ENCODE data around the gene RPUSD1. TPM values are rescaled to one million over a fixed set of nuclear protein-coding genes. Genes with fewer than 3 reads are reported as not detected.

RPUSD1 gene
- total RNA-seq, 4 donors from 2014 or later: 13.4 to 25.8 (median 22.1) TPM

DNA sequence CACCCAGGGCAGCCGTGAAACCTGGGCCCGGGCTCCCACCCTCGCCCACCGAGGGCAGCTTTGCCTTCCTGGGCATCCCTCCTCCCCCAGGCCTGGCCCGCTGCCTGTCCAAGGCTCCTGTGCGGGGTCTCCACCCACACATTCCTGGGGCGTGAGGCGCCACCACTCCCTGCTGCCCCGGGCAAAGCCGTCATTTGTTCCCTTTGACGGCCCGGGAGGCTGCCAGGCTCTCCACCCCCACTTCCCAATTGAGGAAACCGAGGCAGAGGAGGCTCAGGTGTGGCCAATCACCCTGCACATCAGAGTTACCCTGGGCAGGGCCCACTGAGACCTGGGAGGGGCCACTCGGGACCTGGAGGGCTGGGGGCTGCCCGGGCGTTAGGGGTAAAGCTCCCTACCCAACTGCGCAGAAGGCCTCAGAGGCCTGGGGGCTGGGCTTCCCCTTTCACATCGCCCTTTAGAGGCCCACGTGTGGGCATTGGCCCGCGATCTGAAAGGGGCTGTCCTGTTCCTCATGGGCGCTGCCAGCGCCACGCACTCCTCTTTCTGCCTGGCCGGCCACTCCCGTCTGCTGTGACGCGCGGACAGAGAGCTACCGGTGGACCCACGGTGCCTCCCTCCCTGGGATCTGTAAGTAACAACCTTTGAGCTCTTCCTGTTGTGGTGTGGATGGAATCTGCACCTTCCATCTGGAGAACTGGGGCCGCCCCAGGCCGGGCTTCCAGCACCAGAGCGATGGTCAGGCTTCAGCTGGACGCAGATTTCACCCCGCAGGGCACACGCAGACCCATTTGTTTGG, 27.4 kb downstream of the RPUSD1 start, which contains the start of gene MSLN:
Gene MSLN, plus strand, starts transcription at position 190 of the 799 bp plus-strand sequence. CDS start 1,947 bp downstream, outside the sequence.
- no peak for ATAC-seq
- no peak for TF ChIP-seq POLR2A (IDR thresholded peaks at IDR 0.05)
- TF ChIP-seq, protein P1, sequence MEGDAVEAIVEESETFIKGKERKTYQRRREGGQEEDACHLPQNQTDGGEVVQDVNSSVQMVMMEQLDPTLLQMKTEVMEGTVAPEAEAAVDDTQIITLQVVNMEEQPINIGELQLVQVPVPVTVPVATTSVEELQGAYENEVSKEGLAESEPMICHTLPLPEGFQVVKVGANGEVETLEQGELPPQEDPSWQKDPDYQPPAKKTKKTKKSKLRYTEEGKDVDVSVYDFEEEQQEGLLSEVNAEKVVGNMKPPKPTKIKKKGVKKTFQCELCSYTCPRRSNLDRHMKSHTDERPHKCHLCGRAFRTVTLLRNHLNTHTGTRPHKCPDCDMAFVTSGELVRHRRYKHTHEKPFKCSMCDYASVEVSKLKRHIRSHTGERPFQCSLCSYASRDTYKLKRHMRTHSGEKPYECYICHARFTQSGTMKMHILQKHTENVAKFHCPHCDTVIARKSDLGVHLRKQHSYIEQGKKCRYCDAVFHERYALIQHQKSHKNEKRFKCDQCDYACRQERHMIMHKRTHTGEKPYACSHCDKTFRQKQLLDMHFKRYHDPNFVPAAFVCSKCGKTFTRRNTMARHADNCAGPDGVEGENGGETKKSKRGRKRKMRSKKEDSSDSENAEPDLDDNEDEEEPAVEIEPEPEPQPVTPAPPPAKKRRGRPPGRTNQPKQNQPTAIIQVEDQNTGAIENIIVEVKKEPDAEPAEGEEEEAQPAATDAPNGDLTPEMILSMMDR (IDR thresholded peaks at IDR 0.05): no peak
- no peak for TF ChIP-seq EP300 (IDR thresholded peaks at IDR 0.05)
- no peak for TF ChIP-seq POLR2AphosphoS5 (IDR thresholded peaks at IDR 0.05)
- no peaks in the 10 kb centered on the region for H3K9me3 ChIP-seq
- WGBS, 2 donors (ENCODE audit: low coverage in 1 of 2): 40 to 88% methylated on average over 1 to 10 of the region's 37 CpGs
- H3K4me1 ChIP-seq: no peaks in the 10 kb centered on the region
- H3K27me3 ChIP-seq: peaks cover 57% of the 10 kb centered on the region
- no peak within 1 kb of the TSS for H3K4me3 ChIP-seq
- H3K36me3 ChIP-seq: no peaks in the 10 kb centered on the region
- H3K27ac ChIP-seq: no peak within 1 kb of the TSS

DNA sequence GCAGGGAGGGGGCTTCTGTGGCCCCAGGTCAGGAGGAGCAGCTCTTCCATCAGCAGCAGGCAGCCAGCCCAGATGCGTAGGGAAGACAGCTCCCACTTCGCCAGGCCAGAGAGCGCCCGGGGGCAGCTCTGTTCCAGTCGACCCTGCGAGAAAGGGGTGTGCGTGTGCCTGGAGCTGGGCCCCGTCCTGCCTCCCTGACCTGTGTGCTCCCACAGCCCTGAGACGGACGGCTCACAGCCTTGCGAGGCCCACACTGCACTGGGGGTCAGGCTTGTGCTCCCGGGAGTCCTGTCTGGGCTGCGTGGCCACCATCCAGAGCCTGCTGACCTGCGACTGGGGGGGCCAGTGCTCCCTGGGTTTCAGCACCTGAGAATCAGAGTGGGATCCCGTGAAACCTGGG, 28.1 kb downstream of the RPUSD1 start:
- no peak for ATAC-seq
- Histone ChIP-seq H3K36me3 (no peaks in the 10 kb centered on the region), H3K27ac (no peak overlapping the region), H3K4me1 (no peaks in the 10 kb centered on the region), H3K4me3 (no peak overlapping the region), H3K27me3 (peaks cover 53% of the 10 kb centered on the region), H3K9me3 (no peaks in the 10 kb centered on the region)
- WGBS, 2 donors (ENCODE audit: low coverage in 1 of 2): 53 to 80% methylated on average over 2 to 3 of the region's 15 CpGs
- TF ChIP-seq EP300 (IDR thresholded peaks at IDR 0.05) (no peak), POLR2A (IDR thresholded peaks at IDR 0.05) (no peak), POLR2AphosphoS5 (IDR thresholded peaks at IDR 0.05) (no peak)
- TF ChIP-seq, protein P1 (IDR thresholded peaks at IDR 0.05): no peak

GRCh38 chr16:759110-759910, 28.9 kb downstream of the RPUSD1 start:
- H3K4me3 ChIP-seq: no peak overlapping the region
- H3K36me3 ChIP-seq: no peaks in the 10 kb centered on the region
- H3K4me1 ChIP-seq: no peaks in the 10 kb centered on the region
- 51% methylated on average over 4 of the region's 34 CpGs; no CpG with 5 or more reads in 1 of the 2 donors for WGBS, 2 donors (ENCODE audit: low coverage in 1 of 2)
- H3K27me3 ChIP-seq: peaks cover 53% of the 10 kb centered on the region
- H3K9me3 ChIP-seq: no peaks in the 10 kb centered on the region
- H3K27ac ChIP-seq: no peak overlapping the region
- no peak for ATAC-seq
- TF ChIP-seq POLR2AphosphoS5 (IDR thresholded peaks at IDR 0.05) (no peak), EP300 (IDR thresholded peaks at IDR 0.05) (no peak), POLR2A (IDR thresholded peaks at IDR 0.05) (no peak)
- TF ChIP-seq, protein P1 (IDR thresholded peaks at IDR 0.05): no peak

GRCh38 chr16:756428-756827, 31.8 kb downstream of the RPUSD1 start:
- Histone ChIP-seq H3K9me3 (no peaks in the 10 kb centered on the region), H3K36me3 (no peaks in the 10 kb centered on the region), H3K4me1 (no peaks in the 10 kb centered on the region), H3K4me3 (no peak overlapping the region), H3K27me3 (peaks cover 54% of the 10 kb centered on the region), H3K27ac (no peak overlapping the region)
- 90 to 92% methylated on average over 5 of the region's 5 CpGs for WGBS, 2 donors (ENCODE audit: low coverage in 1 of 2)
- ATAC-seq: no peak
- no peak for TF ChIP-seq POLR2A (IDR thresholded peaks at IDR 0.05)
- TF ChIP-seq, protein P1 (IDR thresholded peaks at IDR 0.05): no peak
- TF ChIP-seq POLR2AphosphoS5 (IDR thresholded peaks at IDR 0.05): no peak
- no peak for TF ChIP-seq EP300 (IDR thresholded peaks at IDR 0.05)

All from gastroesophageal sphincter (tissue), 4 donors.